Activated T-cell treated with anti-CD3 and anti-CD28 coated beads for 1 hour (primary cell): ENCODE data around the gene ABHD17C.
"Not testable (repeated sequence)": the region's sequence is repeated elsewhere in the genome, so short reads cannot be mapped to it uniquely, and the experiment has no call there.

ENCODE experiments used
- DNase-seq: peaks from one replicate; pipeline ENCODE4 v3.0.0-alpha.2; 2020; ENCODE audit warnings: low read depth

ABHD17C gene

GRCh38 chr15:80730926-80731325 is 35.8 kb downstream of the ABHD17C start:
- no peak for DNase-seq

GRCh38 chr15:80732167-80732566 is 37.1 kb downstream of the ABHD17C start:
- no peak for DNase-seq

GRCh38 chr15:80732818-80733217 is 37.7 kb downstream of the ABHD17C start:
- no peak for DNase-seq

GRCh38 chr15:80733460-80733859 is 38.4 kb downstream of the ABHD17C start:
- no peak for DNase-seq

- no peak for DNase-seq
These were observed 40.2 kb downstream of the ABHD17C start for GRCh38 chr15:80735344-80735743.

GRCh38 chr15:80736560-80736959 is 41.5 kb downstream of the ABHD17C start:
- no peak for DNase-seq

- DNase-seq = no peak
These were observed 44.8 kb downstream of the ABHD17C start for GRCh38 chr15:80739919-80740318.

- no peak for DNase-seq
These were observed 47.0 kb downstream of the ABHD17C start for GRCh38 chr15:80742081-80742480.

GRCh38 chr15:80743189-80743833 is 48.2 kb downstream of the ABHD17C start:
- DNase-seq = no peak

GRCh38 chr15:80744415-80744814 is 49.3 kb downstream of the ABHD17C start:
- no peak for DNase-seq

- DNase-seq = no peak
These were observed 49.7 kb downstream of the ABHD17C start for GRCh38 chr15:80744826-80745225.

- no peak for DNase-seq
These were observed 50.8 kb downstream of the ABHD17C start for GRCh38 chr15:80745888-80746287.

GRCh38 chr15:80747317-80748053 is 52.4 kb downstream of the ABHD17C start:
- DNase-seq = no peak

- no peak for DNase-seq
These were observed 54.5 kb downstream of the ABHD17C start for GRCh38 chr15:80749589-80749988.

GRCh38 chr15:80750575-80750974 is 55.5 kb downstream of the ABHD17C start:
- DNase-seq = no peak

- DNase-seq = no peak
These were observed 57.1 kb downstream of the ABHD17C start for GRCh38 chr15:80752204-80752603.

GRCh38 chr15:80753161-80753560 is 58.1 kb downstream of the ABHD17C start:
- DNase-seq = no peak

GRCh38 chr15:80754014-80754413 is 58.9 kb downstream of the ABHD17C start:
- DNase-seq = no peak

GRCh38 chr15:80755885-80756284 is 60.8 kb downstream of the ABHD17C start:
- DNase-seq = no peak

GRCh38 chr15:80758130-80758745 is 63.1 kb downstream of the ABHD17C start:
- no peak for DNase-seq

GRCh38 chr15:80760960-80761359 is 65.8 kb downstream of the ABHD17C start:
- no peak for DNase-seq

GRCh38 chr15:80761754-80762153 is 66.6 kb downstream of the ABHD17C start:
- no peak for DNase-seq

- not testable (repeated sequence) for DNase-seq
These were observed 68.1 kb downstream of the ABHD17C start for GRCh38 chr15:80763235-80763634.
